Measurements from ENCODE around the gene FOXL1.

DNA sequence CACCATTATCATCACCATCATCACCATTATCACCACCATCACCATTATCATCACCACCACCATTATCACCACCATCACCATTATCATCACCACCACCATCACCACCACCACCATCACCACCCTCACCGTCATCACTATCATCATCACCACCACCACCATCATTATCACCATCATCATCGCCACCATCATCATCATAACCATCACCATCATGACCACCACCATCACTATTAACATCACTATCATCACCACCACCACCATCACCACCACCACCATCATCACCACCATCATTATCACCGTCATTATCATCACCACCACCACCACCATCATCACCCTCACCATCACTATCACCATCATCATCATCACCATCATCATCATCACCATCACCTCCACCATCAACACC, 9.1 kb downstream of the FOXL1 start:
- no peak for TF ChIP-seq CTCF (IDR thresholded peaks at IDR 0.05 in 8 of 11, conservative IDR thresholded peaks at IDR 0.05 in 3 of 11)
- TF ChIP-seq POLR2A (IDR thresholded peaks at IDR 0.05): no peak
